Ovary (tissue), 3 donors: ENCODE results near the gene FYCO1.

ENCODE experiments used
- EP300 ChIP-seq: sonication (generic); formaldehyde crosslinking; IDR thresholded peaks from one replicate; pipeline ENCODE4 v1.6.1; 2017; ENCODE audit warnings: antibody characterized with exemption
- POLR2A ChIP-seq: fragments of 450-650 bp; IDR thresholded peaks from one replicate; pipeline ENCODE4 v1.6.1; 2017; ENCODE audit warnings: antibody characterized with exemption, mild to moderate bottlenecking, moderate library complexity
- TF ChIP-seq, protein P1 (sequence below), 3 donors: fragments of 450-650 bp in 2 of 3; fragments of 200-600 bp in 1 of 3; IDR thresholded peaks; one replicate each; pipeline versions ENCODE4 v1.5.1 to v1.8.0; 2016 to 2022; ENCODE audit warnings: antibody characterized with exemption in 3 of 3, mild to moderate bottlenecking in 1 of 3
- donor health status: DM: no; HTN: no; CAD: no.

DNA sequence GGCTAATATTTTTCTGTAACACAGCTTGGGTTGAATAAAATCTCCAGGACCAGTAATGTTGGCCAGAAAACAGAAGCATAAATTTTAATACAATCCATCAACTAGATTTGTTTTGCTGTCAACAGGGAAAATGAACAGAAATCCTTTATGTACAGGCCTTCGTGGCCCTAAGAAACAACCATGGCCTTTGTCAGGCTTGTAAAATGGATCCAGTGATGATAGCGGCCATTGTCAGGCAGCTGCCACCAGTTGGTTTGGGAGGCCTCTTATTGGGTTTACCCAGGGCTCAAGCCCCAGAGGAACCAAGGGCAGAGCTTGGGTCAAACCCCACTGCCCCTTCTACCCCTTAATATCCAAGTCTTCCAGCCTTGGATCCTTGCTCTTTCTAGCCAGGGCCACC is 5.6 kb upstream of the FYCO1 start:
- TF ChIP-seq, protein P1, sequence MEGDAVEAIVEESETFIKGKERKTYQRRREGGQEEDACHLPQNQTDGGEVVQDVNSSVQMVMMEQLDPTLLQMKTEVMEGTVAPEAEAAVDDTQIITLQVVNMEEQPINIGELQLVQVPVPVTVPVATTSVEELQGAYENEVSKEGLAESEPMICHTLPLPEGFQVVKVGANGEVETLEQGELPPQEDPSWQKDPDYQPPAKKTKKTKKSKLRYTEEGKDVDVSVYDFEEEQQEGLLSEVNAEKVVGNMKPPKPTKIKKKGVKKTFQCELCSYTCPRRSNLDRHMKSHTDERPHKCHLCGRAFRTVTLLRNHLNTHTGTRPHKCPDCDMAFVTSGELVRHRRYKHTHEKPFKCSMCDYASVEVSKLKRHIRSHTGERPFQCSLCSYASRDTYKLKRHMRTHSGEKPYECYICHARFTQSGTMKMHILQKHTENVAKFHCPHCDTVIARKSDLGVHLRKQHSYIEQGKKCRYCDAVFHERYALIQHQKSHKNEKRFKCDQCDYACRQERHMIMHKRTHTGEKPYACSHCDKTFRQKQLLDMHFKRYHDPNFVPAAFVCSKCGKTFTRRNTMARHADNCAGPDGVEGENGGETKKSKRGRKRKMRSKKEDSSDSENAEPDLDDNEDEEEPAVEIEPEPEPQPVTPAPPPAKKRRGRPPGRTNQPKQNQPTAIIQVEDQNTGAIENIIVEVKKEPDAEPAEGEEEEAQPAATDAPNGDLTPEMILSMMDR (IDR thresholded peaks at IDR 0.05), result no peak
- TF ChIP-seq EP300, result no peak
- no peak for TF ChIP-seq POLR2A
